ENCODE data around the gene TSEN54.

The TSEN54 gene

GRCh38 chr17:75544250-75544649 is 27.9 kb downstream of the TSEN54 start:
- DNase-seq (ENCODE audit: low read depth in 2 of 2) = no peak

- no peak for DNase-seq (ENCODE audit: low read depth in 2 of 2)
Measured at GRCh38 chr17:75546181-75546580, 29.9 kb downstream of the TSEN54 start.

GRCh38 chr17:75547091-75547490 is 30.8 kb downstream of the TSEN54 start:
- DNase-seq (ENCODE audit: low read depth in 2 of 2) = no peak

GRCh38 chr17:75548813-75549212 is 32.5 kb downstream of the TSEN54 start:
- no peak for DNase-seq (ENCODE audit: low read depth in 2 of 2)

GRCh38 chr17:75549246-75550138 is 33.2 kb downstream of the TSEN54 start:
- DNase-seq (ENCODE audit: low read depth in 2 of 2) = no peak

- DNase-seq (ENCODE audit: low read depth in 2 of 2) = no peak
Measured at GRCh38 chr17:75550139-75550465, 33.8 kb downstream of the TSEN54 start.

- no peak for DNase-seq (ENCODE audit: low read depth in 2 of 2)
Measured at GRCh38 chr17:75551266-75551665, 34.9 kb downstream of the TSEN54 start.

- no peak for DNase-seq (ENCODE audit: low read depth in 2 of 2)
Measured at GRCh38 chr17:75552425-75553294, 36.3 kb downstream of the TSEN54 start.

GRCh38 chr17:75553295-75554110 is 37.2 kb downstream of the TSEN54 start:
- no peak for DNase-seq (ENCODE audit: low read depth in 2 of 2)

- no peak for DNase-seq (ENCODE audit: low read depth in 2 of 2)
Measured at GRCh38 chr17:75555679-75556153, 39.4 kb downstream of the TSEN54 start.

GRCh38 chr17:75557075-75557851 is 40.9 kb downstream of the TSEN54 start:
- no peak for DNase-seq (ENCODE audit: low read depth in 2 of 2)

- no peak for DNase-seq (ENCODE audit: low read depth in 2 of 2)
Measured at GRCh38 chr17:75557852-75558665, 41.7 kb downstream of the TSEN54 start.

- no peak for DNase-seq (ENCODE audit: low read depth in 2 of 2)
Measured at GRCh38 chr17:75558666-75559530, 42.6 kb downstream of the TSEN54 start.

- DNase-seq (ENCODE audit: low read depth in 2 of 2) = no peak
Measured at GRCh38 chr17:75559958-75560533, 43.7 kb downstream of the TSEN54 start.

- DNase-seq (ENCODE audit: low read depth in 2 of 2) = no peak
Measured at GRCh38 chr17:75561927-75562603, 45.7 kb downstream of the TSEN54 start.

- no peak for DNase-seq (ENCODE audit: low read depth in 2 of 2)
Measured at GRCh38 chr17:75563063-75563758, 46.9 kb downstream of the TSEN54 start.

- no peak for DNase-seq (ENCODE audit: low read depth in 2 of 2)
Measured at GRCh38 chr17:75564195-75564594, 47.9 kb downstream of the TSEN54 start.

GRCh38 chr17:75565066-75565465 is 48.7 kb downstream of the TSEN54 start:
- DNase-seq (ENCODE audit: low read depth in 2 of 2) = no peak
